Fibroblast of upper back skin (primary cell): ENCODE data around the gene UTRN.

Experiments used
- DNase-seq: peaks from one replicate; pipeline ENCODE4 v3.0.0-alpha.2; 2013

Gene UTRN

GRCh38 chr6:144314003-144314485 lies 28.9 kb downstream of the UTRN start:
- DNase-seq = peak; percentile 63

- no peak for DNase-seq
Measured at GRCh38 chr6:144314562-144314961, 29.4 kb downstream of the UTRN start.

GRCh38 chr6:144315226-144315980 lies 30.3 kb downstream of the UTRN start:
- DNase-seq = no peak

GRCh38 chr6:144315981-144316861 lies 31.1 kb downstream of the UTRN start:
- DNase-seq = no peak

GRCh38 chr6:144316862-144317195 lies 31.7 kb downstream of the UTRN start:
- no peak for DNase-seq

GRCh38 chr6:144317736-144318135 lies 32.6 kb downstream of the UTRN start:
- peak; percentile 68 for DNase-seq

GRCh38 chr6:144319211-144319610 lies 34.1 kb downstream of the UTRN start:
- no peak for DNase-seq

GRCh38 chr6:144320741-144321140 lies 35.6 kb downstream of the UTRN start:
- no peak for DNase-seq

- DNase-seq = peak; percentile 55
Measured at GRCh38 chr6:144321839-144322591, 36.9 kb downstream of the UTRN start.

GRCh38 chr6:144325232-144325631 lies 40.1 kb downstream of the UTRN start:
- no peak for DNase-seq

- DNase-seq = no peak
Measured at GRCh38 chr6:144326393-144326792, 41.3 kb downstream of the UTRN start.

- no peak for DNase-seq
Measured at GRCh38 chr6:144327081-144327480, 41.9 kb downstream of the UTRN start.

- no peak for DNase-seq
Measured at GRCh38 chr6:144330017-144330987, 45.2 kb downstream of the UTRN start.

- peak; percentile 89 for DNase-seq
Measured at GRCh38 chr6:144331491-144331969, 46.4 kb downstream of the UTRN start.

- DNase-seq = no peak
Measured at GRCh38 chr6:144332177-144332576, 47.0 kb downstream of the UTRN start.

- no peak for DNase-seq
Measured at GRCh38 chr6:144334150-144334708, 49.1 kb downstream of the UTRN start.
